ENCODE measurements around the gene OSBPL7. TPM values are rescaled to one million over a fixed set of nuclear protein-coding genes. Genes with fewer than 3 reads are reported as not detected.

The OSBPL7 gene
- total RNA-seq, 1 donor from 2014 or later, result 30.0 TPM

- no peak overlapping the region for H3K27ac Mint-ChIP-seq (ENCODE audit: unreplicated experiment)
- no peaks in the 10 kb centered on the region for H3K4me1 Mint-ChIP-seq (ENCODE audit: low read depth, unreplicated experiment)
- no peak for TF ChIP-seq CTCF (IDR thresholded peaks at IDR 0.05; ENCODE audit: partially characterized antibody, unreplicated experiment)
- DNase-seq, result no peak
- no peak overlapping the region for H3K4me3 Mint-ChIP-seq (ENCODE audit: unreplicated experiment)
- H3K36me3 Mint-ChIP-seq (ENCODE audit: unreplicated experiment), result peaks cover 6% of the 10 kb centered on the region
- peaks cover 12% of the 10 kb centered on the region for H3K27me3 Mint-ChIP-seq (ENCODE audit: unreplicated experiment)
- H3K9me3 Mint-ChIP-seq (ENCODE audit: unreplicated experiment), result peaks cover 2% of the 10 kb centered on the region
Observed at GRCh38 chr17:47808036-47808829, 13.4 kb downstream of the OSBPL7 start.

GRCh38 chr17:47807421-47807820 lies 14.2 kb downstream of the OSBPL7 start:
- no peak for TF ChIP-seq CTCF (IDR thresholded peaks at IDR 0.05; ENCODE audit: partially characterized antibody, unreplicated experiment)
- DNase-seq, result no peak

GRCh38 chr17:47806913-47807255 lies 14.7 kb downstream of the OSBPL7 start:
- Mint-ChIP-seq H3K9me3 (ENCODE audit: unreplicated experiment) (peaks cover 2% of the 10 kb centered on the region), H3K4me1 (ENCODE audit: low read depth, unreplicated experiment) (no peaks in the 10 kb centered on the region), H3K27ac (ENCODE audit: unreplicated experiment) (no peak overlapping the region), H3K4me3 (ENCODE audit: unreplicated experiment) (no peak overlapping the region), H3K27me3 (ENCODE audit: unreplicated experiment) (peaks cover 13% of the 10 kb centered on the region), H3K36me3 (ENCODE audit: unreplicated experiment) (peaks cover 5% of the 10 kb centered on the region)
- no peak for DNase-seq
- TF ChIP-seq CTCF (IDR thresholded peaks at IDR 0.05; ENCODE audit: partially characterized antibody, unreplicated experiment), result no peak

More at GRCh38 chr17:47807421-47807820, 14.2 kb downstream of the OSBPL7 start:
- Mint-ChIP-seq H3K27ac (ENCODE audit: unreplicated experiment) (no peak overlapping the region), H3K9me3 (ENCODE audit: unreplicated experiment) (peaks cover 2% of the 10 kb centered on the region), H3K4me1 (ENCODE audit: low read depth, unreplicated experiment) (no peaks in the 10 kb centered on the region), H3K27me3 (ENCODE audit: unreplicated experiment) (peaks cover 14% of the 10 kb centered on the region), H3K4me3 (ENCODE audit: unreplicated experiment) (no peak overlapping the region), H3K36me3 (ENCODE audit: unreplicated experiment) (peaks cover 6% of the 10 kb centered on the region)

DNA sequence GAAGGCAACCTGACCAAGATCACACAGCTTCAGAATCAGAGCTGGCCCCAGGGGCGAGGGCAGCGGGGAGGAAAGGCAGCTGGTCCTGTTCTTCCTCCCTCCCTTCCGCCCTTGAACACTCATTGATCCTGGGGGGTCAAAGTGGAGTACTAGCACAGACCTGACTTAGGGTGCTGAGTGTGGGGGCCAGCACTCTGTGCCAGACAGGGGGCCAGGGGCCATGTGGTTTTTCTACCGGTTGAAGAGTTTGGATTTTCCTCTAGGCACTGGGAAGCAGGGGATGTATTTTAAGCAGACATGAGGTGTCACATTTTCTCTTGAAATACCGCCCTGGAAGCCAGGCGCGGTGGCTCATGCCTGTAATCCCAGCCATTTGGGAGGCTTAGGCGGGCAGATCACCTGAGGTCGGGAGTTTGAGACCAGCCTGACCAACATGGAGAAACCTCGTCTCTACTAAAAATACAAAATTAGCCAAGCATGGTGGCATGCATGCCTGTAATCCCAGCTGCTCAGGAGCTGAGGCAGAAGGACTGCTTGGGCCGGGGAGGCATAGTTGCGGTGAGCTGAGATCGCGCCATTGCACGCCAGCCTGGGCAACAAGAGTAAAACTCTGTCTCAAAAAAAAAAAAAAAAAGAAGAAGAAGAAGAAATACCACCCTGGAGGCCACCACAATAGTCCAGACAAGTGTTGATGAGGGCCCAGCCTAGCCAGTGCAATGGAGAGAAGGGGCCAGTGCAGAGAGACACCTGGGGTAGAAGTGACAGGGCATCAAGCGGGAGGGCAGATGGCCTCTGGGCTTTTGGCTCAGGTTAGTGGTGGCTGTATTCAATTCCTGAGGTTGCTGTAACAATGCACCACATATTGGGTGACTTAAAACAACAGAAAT lies 15.3 kb downstream of the OSBPL7 start:
- peaks cover 2% of the 10 kb centered on the region for H3K9me3 Mint-ChIP-seq (ENCODE audit: unreplicated experiment)
- peaks cover 9% of the 10 kb centered on the region for H3K27me3 Mint-ChIP-seq (ENCODE audit: unreplicated experiment)
- H3K4me3 Mint-ChIP-seq (ENCODE audit: unreplicated experiment), result no peak overlapping the region
- no peak overlapping the region for H3K27ac Mint-ChIP-seq (ENCODE audit: unreplicated experiment)
- H3K4me1 Mint-ChIP-seq (ENCODE audit: low read depth, unreplicated experiment), result no peaks in the 10 kb centered on the region
- no peaks in the 10 kb centered on the region for H3K36me3 Mint-ChIP-seq (ENCODE audit: unreplicated experiment)
- no peak for TF ChIP-seq CTCF (IDR thresholded peaks at IDR 0.05; ENCODE audit: partially characterized antibody, unreplicated experiment)
- no peak for DNase-seq
